PC-9 (cell line): ENCODE measurements around the gene TEPSIN. TPM values are rescaled to one million over a fixed set of nuclear protein-coding genes. Genes with fewer than 3 reads are reported as not detected.

ENCODE experiments used
- BruUV-seq: library from RNA; stranded (reverse); fragments of 400-500 nt; replicated peaks from 2 replicates; lab custom pipeline; 2021; lab: Mats Ljungman, UMichigan
- CTCF ChIA-PET: fragments of 300-600 bp; sonication (Branson Sonifier 250); formaldehyde crosslinking; loops from one replicate; lab custom pipeline; 2022; ENCODE audit warnings: antibody characterized with exemption; lab: Charles Lee
- POLR2A ChIA-PET: fragments of 300-600 bp; sonication (Branson Sonifier 250); formaldehyde crosslinking; loops from one replicate; lab custom pipeline; 2022; ENCODE audit warnings: antibody characterized with exemption; ENCODE audit not compliant: unreplicated experiment; lab: Charles Lee
- DNase-seq, 2 experiments: peaks; one replicate each; pipeline versions ENCODE4 v3.0.0 to v3.0.0-alpha.2; 2015 to 2022; ENCODE audit warnings: mixed read lengths in 1 of 2
- H2AFZ ChIP-seq: fragments of 200-600 bp; sonication (generic); 2 replicates; pipeline ENCODE4 v1.8.1; 2017; ENCODE audit warnings: antibody characterized with exemption
- H3F3A ChIP-seq: fragments of 200-600 bp; sonication (generic); 2 replicates; pipeline ENCODE4 v1.8.1; 2017; ENCODE audit warnings: antibody characterized with exemption, mild to moderate bottlenecking, low read depth; ENCODE audit not compliant: insufficient read depth
- H3K27ac ChIP-seq: fragments of 200-600 bp; sonication (generic); 2 replicates; pipeline ENCODE4 v1.6.1; 2016; ENCODE audit warnings: mixed run types
- H3K27me3 ChIP-seq: fragments of 200-600 bp; sonication (generic); 2 replicates; pipeline ENCODE4 v1.6.1; 2016; ENCODE audit warnings: low read depth, mixed run types; ENCODE audit not compliant: insufficient read depth
- H3K36me3 ChIP-seq: fragments of 200-600 bp; sonication (generic); 2 replicates; pipeline ENCODE4 v1.6.1; 2016; ENCODE audit warnings: low read depth, mixed run types
- H3K4me1 ChIP-seq: fragments of 200-600 bp; sonication (generic); replicated peaks from 2 replicates; pipeline ENCODE4 v1.6.1; 2016; ENCODE audit warnings: mixed run types; ENCODE audit not compliant: insufficient read depth
- H3K4me2 ChIP-seq: fragments of 200-600 bp; sonication (generic); 2 replicates; pipeline ENCODE4 v1.6.1; 2017; ENCODE audit warnings: mixed run types
- H3K4me3 ChIP-seq: fragments of 200-600 bp; sonication (generic); 2 replicates; pipeline ENCODE4 v1.6.1; 2016; ENCODE audit warnings: mixed run types
- H3K79me2 ChIP-seq: fragments of 200-600 bp; sonication (generic); 2 replicates; pipeline ENCODE4 v1.6.1; 2017; ENCODE audit warnings: low read depth, mixed run types
- H3K9me2 ChIP-seq: fragments of 200-600 bp; sonication (generic); 2 replicates; pipeline ENCODE4 v1.8.1; 2017; ENCODE audit warnings: mild to moderate bottlenecking; ENCODE audit not compliant: insufficient read depth
- H3K9me3 ChIP-seq: fragments of 200-600 bp; sonication (generic); 2 replicates; pipeline ENCODE4 v1.8.1; 2016; ENCODE audit warnings: low read depth; ENCODE audit not compliant: insufficient read depth
- H4K20me1 ChIP-seq: fragments of 200-600 bp; sonication (generic); 2 replicates; pipeline ENCODE4 v1.8.1; 2017; ENCODE audit not compliant: insufficient read depth
- EZH2 ChIP-seq: fragments of 200-600 bp; sonication (generic); IDR thresholded peaks from 2 replicates; pipeline ENCODE4 v1.8.0; 2017; ENCODE audit warnings: antibody characterized with exemption, low read depth
- intact Hi-C: fragments of 100-400 bp; cut with micrococcal nuclease; formaldehyde crosslinking; loops from one replicate; pipeline ENCODE4 v1.10.0; 2022; ENCODE audit not compliant: unreplicated experiment
- total RNA-seq: library from RNA; stranded (reverse); gene quantifications from 2 replicates; pipeline ENCODE4 v1.2.3, GENCODE V29; 2021
- TF ChIP-seq, protein P1 (sequence below): fragments of 200-600 bp; sonication (generic); conservative IDR thresholded peaks from 2 replicates; pipeline ENCODE4 v1.6.1; 2017; ENCODE audit warnings: mixed run types, antibody characterized with exemption, mild to moderate bottlenecking, moderate library complexity

Gene TEPSIN
- total RNA-seq, 1 experiment from 2014 or later, result 35.0 TPM

- Histone ChIP-seq H3K4me3 (no peak overlapping the region), H3K36me3 (no peaks in the 10 kb centered on the region), H3F3A (no peaks in the 10 kb centered on the region), H3K4me2 (no peak overlapping the region), H3K9me3 (no peaks in the 10 kb centered on the region), H3K27me3 (no peaks in the 10 kb centered on the region), H3K4me1 (no peaks in the 10 kb centered on the region), H4K20me1 (no peaks in the 10 kb centered on the region), H3K27ac (no peak overlapping the region), H2AFZ (no peak overlapping the region), H3K9me2 (no peaks in the 10 kb centered on the region), H3K79me2 (no peaks in the 10 kb centered on the region)
- no peak for DNase-seq
- POLR2A ChIA-PET, result no interaction called here
- no peak for TF ChIP-seq EZH2
- TF ChIP-seq, protein P1, sequence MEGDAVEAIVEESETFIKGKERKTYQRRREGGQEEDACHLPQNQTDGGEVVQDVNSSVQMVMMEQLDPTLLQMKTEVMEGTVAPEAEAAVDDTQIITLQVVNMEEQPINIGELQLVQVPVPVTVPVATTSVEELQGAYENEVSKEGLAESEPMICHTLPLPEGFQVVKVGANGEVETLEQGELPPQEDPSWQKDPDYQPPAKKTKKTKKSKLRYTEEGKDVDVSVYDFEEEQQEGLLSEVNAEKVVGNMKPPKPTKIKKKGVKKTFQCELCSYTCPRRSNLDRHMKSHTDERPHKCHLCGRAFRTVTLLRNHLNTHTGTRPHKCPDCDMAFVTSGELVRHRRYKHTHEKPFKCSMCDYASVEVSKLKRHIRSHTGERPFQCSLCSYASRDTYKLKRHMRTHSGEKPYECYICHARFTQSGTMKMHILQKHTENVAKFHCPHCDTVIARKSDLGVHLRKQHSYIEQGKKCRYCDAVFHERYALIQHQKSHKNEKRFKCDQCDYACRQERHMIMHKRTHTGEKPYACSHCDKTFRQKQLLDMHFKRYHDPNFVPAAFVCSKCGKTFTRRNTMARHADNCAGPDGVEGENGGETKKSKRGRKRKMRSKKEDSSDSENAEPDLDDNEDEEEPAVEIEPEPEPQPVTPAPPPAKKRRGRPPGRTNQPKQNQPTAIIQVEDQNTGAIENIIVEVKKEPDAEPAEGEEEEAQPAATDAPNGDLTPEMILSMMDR, result no peak
- no TSS peak for BruUV-seq
- intact Hi-C loops, result no loop called here
- CTCF ChIA-PET, result interaction anchor here (0.5 kb wide), 1 partner anchor 136 kb away, joined by 6 read pairs; no protein-coding TSS in a partner anchor
Observed at GRCh38 chr17:81277946-81278693, 39.3 kb upstream of the TEPSIN start.

DNA sequence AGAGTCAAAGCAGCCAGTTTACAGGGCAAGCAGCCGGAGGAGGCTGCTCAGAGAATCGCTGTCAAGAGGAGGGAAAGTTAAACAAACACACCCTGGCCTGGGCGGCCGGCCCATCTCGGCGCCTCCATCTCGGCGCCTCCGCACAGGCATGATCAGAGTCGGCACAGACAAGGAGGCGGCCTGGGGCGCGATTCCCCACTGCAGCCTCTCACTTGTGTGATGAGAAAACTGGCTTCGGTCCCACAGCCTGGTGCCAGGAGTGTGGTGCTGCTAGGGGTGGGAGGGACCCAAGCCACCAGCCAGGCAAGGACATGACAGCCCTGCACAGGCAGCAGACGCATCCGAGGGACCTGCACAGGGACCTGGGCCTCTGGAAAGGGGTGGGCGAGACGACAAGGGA lies 38.6 kb upstream of the TEPSIN start:
- Histone ChIP-seq H3K9me3 (no peaks in the 10 kb centered on the region), H3K79me2 (no peaks in the 10 kb centered on the region), H3F3A (no peaks in the 10 kb centered on the region), H3K27ac (no peak overlapping the region), H3K4me2 (no peak overlapping the region), H4K20me1 (no peaks in the 10 kb centered on the region), H2AFZ (no peak overlapping the region), H3K36me3 (no peaks in the 10 kb centered on the region), H3K27me3 (no peaks in the 10 kb centered on the region), H3K9me2 (no peaks in the 10 kb centered on the region), H3K4me3 (no peak overlapping the region), H3K4me1 (no peaks in the 10 kb centered on the region)
- ChIA-PET CTCF (no interaction called here), POLR2A (no interaction called here)
- no peak for TF ChIP-seq EZH2
- TF ChIP-seq, protein P1, result no peak
- DNase-seq, result no peak
- intact Hi-C loops, result no loop called here
- BruUV-seq, result no TSS peak

DNA sequence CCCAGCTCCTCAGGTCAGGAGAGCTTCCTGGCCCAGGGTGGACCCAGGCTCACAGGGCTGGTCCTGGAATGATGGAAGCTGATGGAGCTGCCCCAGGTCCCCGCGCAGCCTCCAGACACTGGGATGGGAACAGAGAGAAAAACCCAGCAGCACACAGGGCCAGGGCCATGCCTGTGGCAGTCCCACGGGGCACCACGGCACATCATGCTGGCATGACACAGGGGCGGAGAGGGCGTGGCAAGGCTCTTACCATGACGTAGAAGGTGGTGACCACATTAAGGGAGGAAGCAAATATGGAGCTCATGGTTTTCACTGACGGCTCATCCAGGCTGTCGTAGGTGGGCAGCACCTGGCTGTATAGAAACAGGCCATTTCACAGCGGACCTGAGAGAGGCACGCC lies 37.9 kb upstream of the TEPSIN start:
- Histone ChIP-seq H3K36me3 (no peaks in the 10 kb centered on the region), H3K79me2 (no peaks in the 10 kb centered on the region), H3K27ac (no peak overlapping the region), H3K9me2 (no peaks in the 10 kb centered on the region), H4K20me1 (no peaks in the 10 kb centered on the region), H2AFZ (no peak overlapping the region), H3K4me3 (no peak overlapping the region), H3K9me3 (no peaks in the 10 kb centered on the region), H3K4me1 (no peaks in the 10 kb centered on the region), H3F3A (no peaks in the 10 kb centered on the region), H3K27me3 (no peaks in the 10 kb centered on the region), H3K4me2 (no peak overlapping the region)
- TF ChIP-seq, protein P1, result no peak
- no peak for TF ChIP-seq EZH2
- DNase-seq, result no peak
- BruUV-seq, result no TSS peak
- intact Hi-C loops, result no loop called here
- POLR2A ChIA-PET, result no interaction called here
- CTCF ChIA-PET, result no interaction called here
